ENCODE data around the gene ATCAY. TPM values are rescaled to one million over a fixed set of nuclear protein-coding genes. Genes with fewer than 3 reads are reported as not detected.

The ATCAY gene
- total RNA-seq, 4 donors from 2014 or later, result not detected

DNA sequence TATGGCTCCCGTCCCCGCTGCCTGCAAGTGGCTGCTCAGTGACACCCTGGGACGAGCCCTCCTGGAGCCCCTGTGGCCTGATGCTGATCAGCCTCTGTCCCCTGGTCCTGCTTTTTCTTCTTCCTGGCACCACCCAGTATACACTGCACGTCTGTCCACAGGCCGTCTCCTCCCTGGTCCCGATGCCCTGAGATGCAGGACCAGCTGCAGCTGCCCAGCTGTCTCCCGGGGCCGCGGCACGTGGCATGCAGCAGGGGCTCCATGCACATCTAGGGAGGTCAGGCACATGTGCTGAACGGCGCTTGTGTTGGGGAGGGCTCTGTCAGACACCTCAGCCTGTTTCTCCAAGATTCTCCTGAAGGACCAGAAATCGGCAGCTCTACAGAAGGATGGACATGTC lies 41.8 kb upstream of the ATCAY start:
- Histone ChIP-seq H3K4me3 (no peak overlapping the region), H3K27ac (no peak overlapping the region), H3K9me3 (no peaks in the 10 kb centered on the region), H3K27me3 (peaks cover 5 to 32% (median 9%) of the 10 kb centered on the region in 3 donors), H3K36me3 (no peaks in the 10 kb centered on the region), H3K4me1 (no peaks in the 10 kb centered on the region)
- TF ChIP-seq, protein P1, sequence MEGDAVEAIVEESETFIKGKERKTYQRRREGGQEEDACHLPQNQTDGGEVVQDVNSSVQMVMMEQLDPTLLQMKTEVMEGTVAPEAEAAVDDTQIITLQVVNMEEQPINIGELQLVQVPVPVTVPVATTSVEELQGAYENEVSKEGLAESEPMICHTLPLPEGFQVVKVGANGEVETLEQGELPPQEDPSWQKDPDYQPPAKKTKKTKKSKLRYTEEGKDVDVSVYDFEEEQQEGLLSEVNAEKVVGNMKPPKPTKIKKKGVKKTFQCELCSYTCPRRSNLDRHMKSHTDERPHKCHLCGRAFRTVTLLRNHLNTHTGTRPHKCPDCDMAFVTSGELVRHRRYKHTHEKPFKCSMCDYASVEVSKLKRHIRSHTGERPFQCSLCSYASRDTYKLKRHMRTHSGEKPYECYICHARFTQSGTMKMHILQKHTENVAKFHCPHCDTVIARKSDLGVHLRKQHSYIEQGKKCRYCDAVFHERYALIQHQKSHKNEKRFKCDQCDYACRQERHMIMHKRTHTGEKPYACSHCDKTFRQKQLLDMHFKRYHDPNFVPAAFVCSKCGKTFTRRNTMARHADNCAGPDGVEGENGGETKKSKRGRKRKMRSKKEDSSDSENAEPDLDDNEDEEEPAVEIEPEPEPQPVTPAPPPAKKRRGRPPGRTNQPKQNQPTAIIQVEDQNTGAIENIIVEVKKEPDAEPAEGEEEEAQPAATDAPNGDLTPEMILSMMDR (IDR thresholded peaks at IDR 0.05 in 4 of 5, conservative IDR thresholded peaks at IDR 0.05 in 1 of 5), result no peak
- TF ChIP-seq POLR2A (IDR thresholded peaks at IDR 0.05), result no peak
- intact Hi-C loops (cut with DNase I; ENCODE audit: low total_unique reads), result no loop called here
- ATAC-seq (no peak), DNase-seq (no peak)
- in situ Hi-C loops (cut with MboI; ENCODE audit: low sequenced_read_pairs in 4 of 4), result no loop called here

DNA sequence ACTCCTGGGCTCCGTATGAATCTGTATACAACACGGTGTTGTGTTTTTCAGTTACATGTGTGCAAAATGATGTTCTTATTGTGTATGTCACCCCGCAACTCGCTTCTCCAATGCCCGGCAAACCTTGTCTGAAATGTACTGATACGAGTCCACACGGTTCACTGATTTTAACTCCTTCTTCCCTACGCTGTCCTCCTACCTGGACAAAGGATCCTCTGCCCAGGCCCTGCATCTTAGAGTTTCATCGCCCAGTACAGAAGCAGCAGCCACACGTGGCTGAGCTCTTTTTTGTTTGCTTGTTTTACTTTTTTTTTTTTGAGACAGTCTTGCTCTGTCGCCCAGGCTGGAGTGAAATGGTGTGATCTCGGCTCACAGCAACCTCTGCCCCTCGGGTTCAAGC lies 40.5 kb upstream of the ATCAY start:
- Histone ChIP-seq H3K36me3 (no peaks in the 10 kb centered on the region), H3K9me3 (no peaks in the 10 kb centered on the region), H3K4me3 (no peak overlapping the region), H3K27ac (no peak overlapping the region), H3K4me1 (no peaks in the 10 kb centered on the region), H3K27me3 (peaks cover 0 to 21% (median 4%) of the 10 kb centered on the region in 3 donors)
- no peak for ATAC-seq
- no peak for DNase-seq
- in situ Hi-C loops (cut with MboI; ENCODE audit: low sequenced_read_pairs in 4 of 4), result no loop called here
- TF ChIP-seq POLR2A (IDR thresholded peaks at IDR 0.05), result no peak
- TF ChIP-seq, protein P1 (IDR thresholded peaks at IDR 0.05 in 4 of 5, conservative IDR thresholded peaks at IDR 0.05 in 1 of 5), result no peak
- intact Hi-C loops (cut with DNase I; ENCODE audit: low total_unique reads), result no loop called here

- Histone ChIP-seq H3K27ac (no peak overlapping the region), H3K4me3 (no peak overlapping the region), H3K27me3 (peaks cover 0 to 19% (median 4%) of the 10 kb centered on the region in 3 donors), H3K4me1 (no peaks in the 10 kb centered on the region), H3K36me3 (no peaks in the 10 kb centered on the region), H3K9me3 (no peaks in the 10 kb centered on the region)
- TF ChIP-seq, protein P1 (IDR thresholded peaks at IDR 0.05 in 4 of 5, conservative IDR thresholded peaks at IDR 0.05 in 1 of 5), result no peak
- TF ChIP-seq POLR2A (IDR thresholded peaks at IDR 0.05), result no peak
- DNase-seq (no peak), ATAC-seq (no peak)
- intact Hi-C loops (cut with DNase I; ENCODE audit: low total_unique reads), result no loop called here
- in situ Hi-C loops (cut with MboI; ENCODE audit: low sequenced_read_pairs in 4 of 4), result no loop called here
These were observed 39.7 kb upstream of the ATCAY start for GRCh38 chr19:3840804-3841203.

DNA sequence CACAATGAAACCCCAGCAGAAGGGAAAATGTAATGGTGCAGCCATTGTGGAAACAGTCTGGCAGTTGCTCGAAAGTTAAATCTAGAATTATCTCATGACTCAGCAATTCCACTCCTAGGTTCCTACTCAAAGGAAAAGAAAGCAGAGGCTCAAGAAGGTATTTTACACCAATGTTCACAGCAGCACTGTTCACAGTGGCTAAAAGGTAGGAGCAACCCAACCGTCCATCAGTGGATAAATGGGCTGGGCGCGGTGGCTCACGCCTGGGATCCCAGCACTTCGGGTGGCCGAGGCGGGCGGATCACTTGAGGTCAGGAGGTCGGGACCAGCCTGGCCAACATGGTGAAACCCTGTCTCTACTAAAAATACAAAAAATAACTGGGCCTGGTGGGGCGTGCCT lies 37.5 kb upstream of the ATCAY start:
- Histone ChIP-seq H3K27me3 (peaks cover 0 to 19% (median 4%) of the 10 kb centered on the region in 3 donors), H3K9me3 (no peaks in the 10 kb centered on the region), H3K4me3 (no peak overlapping the region), H3K4me1 (no peaks in the 10 kb centered on the region), H3K36me3 (no peaks in the 10 kb centered on the region), H3K27ac (no peak overlapping the region)
- intact Hi-C loops (cut with DNase I; ENCODE audit: low total_unique reads) (no loop called here), in situ Hi-C loops (cut with MboI; ENCODE audit: low sequenced_read_pairs in 4 of 4) (no loop called here)
- DNase-seq (no peak), ATAC-seq (no peak)
- no peak for TF ChIP-seq POLR2A (IDR thresholded peaks at IDR 0.05)
- TF ChIP-seq, protein P1 (IDR thresholded peaks at IDR 0.05 in 4 of 5, conservative IDR thresholded peaks at IDR 0.05 in 1 of 5), result no peak

- Histone ChIP-seq H3K4me3 (no peak overlapping the region), H3K27ac (no peak overlapping the region), H3K36me3 (no peaks in the 10 kb centered on the region), H3K9me3 (no peaks in the 10 kb centered on the region), H3K27me3 (peaks cover 0 to 11% (median 4%) of the 10 kb centered on the region in 3 donors), H3K4me1 (no peaks in the 10 kb centered on the region)
- no peak for TF ChIP-seq POLR2A (IDR thresholded peaks at IDR 0.05)
- TF ChIP-seq, protein P1 (IDR thresholded peaks at IDR 0.05 in 4 of 5, conservative IDR thresholded peaks at IDR 0.05 in 1 of 5), result no peak
- in situ Hi-C loops (cut with MboI; ENCODE audit: low sequenced_read_pairs in 4 of 4), result no loop called here
- intact Hi-C loops (cut with DNase I; ENCODE audit: low total_unique reads), result no loop called here
- DNase-seq (no peak), ATAC-seq (no peak)
These were observed 35.9 kb upstream of the ATCAY start for GRCh38 chr19:3844596-3844995.

All from gastrocnemius medialis (tissue), 4 donors.